Natural killer cell (primary cell): ENCODE data around the gene PDGFC. TPM values are rescaled to one million over a fixed set of nuclear protein-coding genes. Genes with fewer than 3 reads are reported as not detected.

Experiments used
- ATAC-seq, 3 donors: fragments of 150-1000 bp in 2 of 3; fragments of 200-7000 bp in 1 of 3; cut with Tn5 transposase; 1 replicate in 1 of 3; 2 replicates in 2 of 3; pipeline ENCODE4 v1.10.0; 2021; ENCODE audit warnings: mild to moderate bottlenecking in 2 of 3, moderate library complexity in 2 of 3
- DNase-seq, 2 donors: peaks; one replicate each; pipeline versions ENCODE4 v3.0.0 to v3.0.0-alpha.2; 2013 to 2021; ENCODE audit warnings: mixed read lengths in 1 of 2
- H3K27ac ChIP-seq: one replicate; pipeline ENCODE4 v1.5.1; 2013; ENCODE audit warnings: mild to moderate bottlenecking, low read length
- H3K27me3 ChIP-seq: one replicate; pipeline ENCODE4 v1.6.1; 2013; ENCODE audit warnings: low read length; ENCODE audit not compliant: control insufficient read depth, insufficient read depth
- H3K36me3 ChIP-seq: one replicate; pipeline ENCODE4 v1.6.1; 2013; ENCODE audit warnings: low read length; ENCODE audit not compliant: control insufficient read depth, insufficient read depth
- H3K4me1 ChIP-seq: one replicate; pipeline ENCODE4 v1.6.1; 2013; ENCODE audit warnings: low read length; ENCODE audit not compliant: control insufficient read depth, insufficient read depth
- H3K4me3 ChIP-seq: one replicate; pipeline ENCODE4 v1.5.1; 2013; ENCODE audit warnings: low read length
- H3K9me3 ChIP-seq: one replicate; pipeline ENCODE4 v1.6.1; 2013; ENCODE audit warnings: low read length; ENCODE audit not compliant: control insufficient read depth, insufficient read depth
- H3K27ac Mint-ChIP-seq, 2 donors: one replicate each; pipeline ENCODE4 v1.8.0; 2022; ENCODE audit warnings: mild to moderate bottlenecking in 2 of 2, mixed read lengths in 2 of 2, moderate library complexity in 1 of 2
- H3K27me3 Mint-ChIP-seq, 2 donors: one replicate each; pipeline ENCODE4 v1.8.0; 2022; ENCODE audit warnings: low read depth in 2 of 2, mixed read lengths in 2 of 2
- H3K36me3 Mint-ChIP-seq: one replicate; pipeline ENCODE4 v1.8.0; 2022; ENCODE audit warnings: mixed read lengths
- H3K4me1 Mint-ChIP-seq, 2 donors: one replicate each; pipeline ENCODE4 v1.8.0; 2022; ENCODE audit warnings: mixed read lengths in 2 of 2
- H3K4me3 Mint-ChIP-seq: one replicate; pipeline ENCODE4 v1.8.0; 2022; ENCODE audit warnings: mild to moderate bottlenecking, moderate library complexity, mixed read lengths
- H3K9me3 Mint-ChIP-seq, 2 donors: one replicate each; pipeline ENCODE4 v1.8.0; 2022; ENCODE audit warnings: mixed read lengths in 2 of 2
- WGBS: methylation state at CpG from one replicate; pipeline ENCODE4 v1.1.7; 2013; ENCODE audit warnings: missing lambda C conversion rate; ENCODE audit not compliant: insufficient coverage; 5-methylcytosine and 5-hydroxymethylcytosine counted together
- intact Hi-C: fragments of 100-400 bp; cut with micrococcal nuclease; formaldehyde crosslinking; loops from one replicate; pipeline ENCODE4 v1.14.2; 2022
- total RNA-seq, 4 donors: library from RNA; stranded (reverse); fragments of 120-200 nt in 1 of 4; gene quantifications; one replicate each; pipeline versions ENCODE4 v1.2.3 to v1.2.4, GENCODE V29; 2013 to 2022
- TF ChIP-seq, protein P1 (sequence below): fragments of 200-600 bp; IDR thresholded peaks from one replicate; pipeline ENCODE4 v1.8.0; 2022; ENCODE audit warnings: antibody characterized with exemption

PDGFC gene
- total RNA-seq, 3 donors from 2014 or later (not counting 1 experiment from before 2014, with no cell fraction given) = 0.72 to 1.6 (median 0.90) TPM

DNA sequence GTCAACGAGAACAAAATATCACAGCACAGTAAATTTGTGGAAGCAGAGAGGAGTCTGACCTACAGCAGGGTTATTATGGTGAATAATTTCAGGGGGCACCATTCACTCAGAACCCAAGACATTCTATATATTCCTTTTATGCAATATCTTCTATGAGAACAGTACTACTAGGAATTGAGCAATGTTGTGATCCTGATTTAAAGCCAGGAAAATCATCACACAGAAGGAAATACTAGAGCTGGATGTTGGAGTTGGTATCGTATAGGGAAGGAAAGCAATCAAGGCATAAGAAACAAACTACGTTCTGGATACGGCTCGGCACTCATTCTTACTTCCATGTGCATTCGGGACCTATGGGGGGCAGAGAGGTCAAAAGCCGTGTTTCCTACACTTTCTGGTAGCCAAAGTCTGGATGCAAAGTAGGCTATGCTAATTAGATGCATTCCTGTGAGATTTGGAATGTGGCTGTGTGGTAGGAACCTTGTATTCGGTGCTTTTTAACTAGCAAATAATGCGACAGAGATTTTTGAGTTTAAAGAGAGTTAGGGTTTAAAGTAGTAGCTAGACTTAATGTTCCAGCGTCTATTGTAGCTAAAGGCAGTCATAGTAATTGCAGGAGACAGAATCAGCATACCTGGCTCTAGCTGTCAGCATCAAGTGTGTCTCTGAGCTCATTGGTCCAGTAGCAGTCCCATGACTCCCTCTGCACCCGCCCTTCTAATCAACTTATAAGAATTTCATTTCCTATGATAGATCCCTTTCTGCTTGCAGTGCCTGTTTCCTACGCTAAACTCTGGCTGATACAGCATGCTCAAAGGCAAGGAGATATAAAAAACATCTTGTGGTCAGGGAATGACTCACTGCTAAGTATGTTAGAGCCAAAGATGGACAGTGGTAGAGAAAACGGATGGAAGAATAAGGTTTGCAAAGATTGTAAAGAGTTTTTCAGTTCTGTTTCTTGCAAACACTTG is 43.3 kb upstream of the PDGFC start:
- H3K27me3 Mint-ChIP-seq = no peaks in the 10 kb centered on the region
- intact Hi-C loops = no loop called here
- H3K27ac ChIP-seq = no peak overlapping the region
- H3K4me1 ChIP-seq = no peaks in the 10 kb centered on the region
- H3K27ac Mint-ChIP-seq = no peak overlapping the region
- no peaks in the 10 kb centered on the region for H3K36me3 ChIP-seq
- no peaks in the 10 kb centered on the region for H3K36me3 Mint-ChIP-seq
- DNase-seq = no peak
- peaks cover 0 to 7% of the 10 kb centered on the region in 2 donors for H3K9me3 Mint-ChIP-seq
- no peaks in the 10 kb centered on the region for H3K27me3 ChIP-seq
- ATAC-seq = no peak
- TF ChIP-seq, protein P1, sequence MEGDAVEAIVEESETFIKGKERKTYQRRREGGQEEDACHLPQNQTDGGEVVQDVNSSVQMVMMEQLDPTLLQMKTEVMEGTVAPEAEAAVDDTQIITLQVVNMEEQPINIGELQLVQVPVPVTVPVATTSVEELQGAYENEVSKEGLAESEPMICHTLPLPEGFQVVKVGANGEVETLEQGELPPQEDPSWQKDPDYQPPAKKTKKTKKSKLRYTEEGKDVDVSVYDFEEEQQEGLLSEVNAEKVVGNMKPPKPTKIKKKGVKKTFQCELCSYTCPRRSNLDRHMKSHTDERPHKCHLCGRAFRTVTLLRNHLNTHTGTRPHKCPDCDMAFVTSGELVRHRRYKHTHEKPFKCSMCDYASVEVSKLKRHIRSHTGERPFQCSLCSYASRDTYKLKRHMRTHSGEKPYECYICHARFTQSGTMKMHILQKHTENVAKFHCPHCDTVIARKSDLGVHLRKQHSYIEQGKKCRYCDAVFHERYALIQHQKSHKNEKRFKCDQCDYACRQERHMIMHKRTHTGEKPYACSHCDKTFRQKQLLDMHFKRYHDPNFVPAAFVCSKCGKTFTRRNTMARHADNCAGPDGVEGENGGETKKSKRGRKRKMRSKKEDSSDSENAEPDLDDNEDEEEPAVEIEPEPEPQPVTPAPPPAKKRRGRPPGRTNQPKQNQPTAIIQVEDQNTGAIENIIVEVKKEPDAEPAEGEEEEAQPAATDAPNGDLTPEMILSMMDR = no peak
- H3K4me3 Mint-ChIP-seq = no peak overlapping the region
- H3K4me1 Mint-ChIP-seq = no peaks in the 10 kb centered on the region
- H3K4me3 ChIP-seq = no peak overlapping the region
- WGBS = 85% methylated on average over 13 of the region's 13 CpGs
- H3K9me3 ChIP-seq = no peaks in the 10 kb centered on the region

DNA sequence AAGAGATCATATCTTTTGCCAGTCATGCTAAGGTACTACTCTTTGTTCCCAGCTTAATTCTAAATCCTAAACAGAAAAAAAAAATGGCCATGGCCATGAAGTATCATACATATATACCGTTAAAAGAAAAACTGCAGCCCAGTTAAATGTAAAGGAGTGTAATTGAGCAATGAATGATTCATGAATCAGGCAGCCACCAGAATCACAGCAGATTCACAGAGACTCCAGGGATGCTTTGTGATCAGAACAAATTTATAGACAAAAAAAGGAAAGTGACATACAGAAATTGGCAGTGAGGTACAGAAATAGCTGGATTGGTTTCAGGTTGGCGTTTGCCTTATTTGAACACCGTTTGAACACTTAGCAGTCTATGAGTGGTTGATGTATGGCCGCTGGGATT is 42.1 kb upstream of the PDGFC start:
- no peaks in the 10 kb centered on the region for H3K4me1 Mint-ChIP-seq
- Histone ChIP-seq H3K9me3 (no peaks in the 10 kb centered on the region), H3K27ac (no peak overlapping the region), H3K27me3 (no peaks in the 10 kb centered on the region), H3K4me3 (no peak overlapping the region), H3K4me1 (no peaks in the 10 kb centered on the region), H3K36me3 (no peaks in the 10 kb centered on the region)
- TF ChIP-seq, protein P1 = no peak
- WGBS = 95% methylated on average over 4 of the region's 4 CpGs
- no peaks in the 10 kb centered on the region for H3K36me3 Mint-ChIP-seq
- H3K9me3 Mint-ChIP-seq = peaks cover 0 to 7% of the 10 kb centered on the region in 2 donors
- intact Hi-C loops = no loop called here
- DNase-seq (no peak), ATAC-seq (no peak)
- no peaks in the 10 kb centered on the region for H3K27me3 Mint-ChIP-seq
- H3K27ac Mint-ChIP-seq = no peak overlapping the region
- no peak overlapping the region for H3K4me3 Mint-ChIP-seq

DNA sequence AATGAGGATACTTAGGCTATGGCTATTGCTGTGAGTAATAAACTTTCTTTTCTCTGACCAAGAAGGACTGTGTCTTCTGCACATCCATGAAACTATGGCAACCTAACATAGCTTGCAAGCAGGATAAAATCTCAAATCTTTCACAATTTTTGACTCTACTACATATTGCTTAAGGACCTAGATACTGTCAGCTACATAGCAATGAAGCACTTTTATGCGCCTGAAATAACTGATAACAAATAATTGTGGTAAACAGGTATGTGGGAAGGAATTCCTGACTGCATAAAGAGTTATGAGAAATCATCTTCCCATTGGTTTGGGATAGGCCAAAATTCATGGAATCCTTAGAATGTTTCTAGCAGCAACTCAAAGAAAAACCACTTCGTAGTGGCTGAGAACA is 41.2 kb upstream of the PDGFC start:
- ATAC-seq = no peak
- Mint-ChIP-seq H3K4me1 (no peaks in the 10 kb centered on the region), H3K27ac (no peak overlapping the region), H3K36me3 (no peaks in the 10 kb centered on the region), H3K27me3 (no peaks in the 10 kb centered on the region), H3K9me3 (peaks cover 0 to 5% of the 10 kb centered on the region in 2 donors), H3K4me3 (no peak overlapping the region)
- H3K4me1 ChIP-seq = no peaks in the 10 kb centered on the region
- no peak for DNase-seq
- no peak overlapping the region for H3K4me3 ChIP-seq
- no peak overlapping the region for H3K27ac ChIP-seq
- WGBS = 85% methylated on average over 2 of the region's 2 CpGs
- H3K27me3 ChIP-seq = no peaks in the 10 kb centered on the region
- H3K36me3 ChIP-seq = no peaks in the 10 kb centered on the region
- TF ChIP-seq, protein P1 = no peak
- intact Hi-C loops = no loop called here
- no peaks in the 10 kb centered on the region for H3K9me3 ChIP-seq
